Keratinocyte (primary cell): ENCODE measurements around the gene KRT4. TPM values are rescaled to one million over a fixed set of nuclear protein-coding genes. Genes with fewer than 3 reads are reported as not detected.

Experiments used
- DNase-seq: peaks from one replicate; pipeline ENCODE4 v3.0.0-alpha.2; 2011; ENCODE audit warnings: low read depth, missing footprints, low spot score
- FAIRE-seq: peaks from 2 replicates; lab custom pipeline; 2011; peaks lifted over from hg19 to GRCh38; lab: Jason Lieb, UNC
- H2AFZ ChIP-seq: 2 replicates; pipeline ENCODE4 v1.6.0; 2012; ENCODE audit warnings: low read length, control low read depth, inconsistent platforms; ENCODE audit not compliant: control insufficient read depth
- H3K27ac ChIP-seq: 2 replicates; pipeline ENCODE4 v1.5.1; 2011; ENCODE audit warnings: low read length; ENCODE audit not compliant: control insufficient read depth, insufficient read depth
- H3K27me3 ChIP-seq: 3 replicates; pipeline ENCODE4 v1.6.0; 2011; ENCODE audit warnings: low read length; ENCODE audit not compliant: control insufficient read depth, insufficient read depth; ENCODE audit errors: extremely low read depth
- H3K36me3 ChIP-seq, 2 experiments: 2 replicates in 1 of 2; 3 replicates in 1 of 2; pipeline ENCODE4 v1.5.1; 2011; ENCODE audit warnings: low read length in 2 of 2, mild to moderate bottlenecking in 1 of 2; ENCODE audit not compliant: control insufficient read depth in 2 of 2, insufficient read depth in 2 of 2; ENCODE audit errors: extremely low read depth in 1 of 2
- H3K4me1 ChIP-seq: 3 replicates; pipeline ENCODE4 v1.5.1; 2011; ENCODE audit warnings: low read length; ENCODE audit not compliant: control insufficient read depth, insufficient read depth; ENCODE audit errors: extremely low read depth
- H3K4me2 ChIP-seq: 3 replicates; pipeline ENCODE4 v1.6.0; 2011; ENCODE audit warnings: low read depth, low read length; ENCODE audit not compliant: control insufficient read depth, insufficient read depth; ENCODE audit errors: extremely low read depth
- H3K4me3 ChIP-seq, 3 experiments: fragments of 200-600 bp in 1 of 3; sonication (generic) in 1 of 3; 2 replicates in 2 of 3; 3 replicates in 1 of 3; pipeline ENCODE4 v1.5.1; 2011 to 2016; ENCODE audit warnings: low read length in 3 of 3, mild to moderate bottlenecking in 3 of 3, control low read depth in 2 of 3, inconsistent platforms in 1 of 3, low read depth in 1 of 3, mixed read lengths in 1 of 3, mixed run types in 1 of 3, moderate library complexity in 1 of 3; ENCODE audit not compliant: control insufficient read depth in 2 of 3, insufficient read depth in 2 of 3; ENCODE audit errors: extremely low read depth in 1 of 3
- H3K79me2 ChIP-seq: 2 replicates; pipeline ENCODE4 v1.6.0; 2012; ENCODE audit warnings: low read length; ENCODE audit not compliant: control insufficient read depth, insufficient read depth
- H3K9ac ChIP-seq: 3 replicates; pipeline ENCODE4 v1.6.0; 2011; ENCODE audit warnings: low read length; ENCODE audit not compliant: control insufficient read depth, insufficient read depth; ENCODE audit errors: extremely low read depth
- H3K9me1 ChIP-seq: 3 replicates; pipeline ENCODE4 v1.6.0; 2011; ENCODE audit warnings: low read length; ENCODE audit not compliant: control insufficient read depth, insufficient read depth; ENCODE audit errors: extremely low read depth
- H3K9me3 ChIP-seq: 2 replicates; pipeline ENCODE4 v1.5.1; 2012; ENCODE audit warnings: low read depth, low read length; ENCODE audit not compliant: control insufficient read depth
- H4K20me1 ChIP-seq: 3 replicates; pipeline ENCODE4 v1.6.0; 2011; ENCODE audit warnings: low read length; ENCODE audit not compliant: control insufficient read depth, insufficient read depth; ENCODE audit errors: extremely low read depth
- EZH2 ChIP-seq: IDR thresholded peaks from one replicate; pipeline ENCODE4 v1.6.1; 2012; ENCODE audit warnings: inconsistent platforms, mild to moderate bottlenecking, low read length, moderate library complexity
- dilution Hi-C: fragments of 300-500 bp; cut with MboI; formaldehyde crosslinking; loops from one replicate; pipeline ENCODE4 v1.7.0; 2020; ENCODE audit warnings: low sequenced_read_pairs; ENCODE audit not compliant: extremely low pct_ligation_motif_present
- polyA plus RNA-seq, 5 experiments: library from polyadenylated mRNA; depleted of rRNA in 3 of 5; stranded (reverse) in 3 of 5; stranded (forward) in 1 of 5; unstranded in 1 of 5; fragments of >200 nt; gene quantifications; 1 replicate in 1 of 5; 2 replicates in 3 of 5; 3 replicates in 1 of 5; pipeline versions ENCODE4 v1.2.1 to v1.2.3, GENCODE V29; 2011 to 2012; ENCODE audit warnings: missing spikeins in 2 of 5, low read depth in 1 of 5, low replicate concordance in 1 of 5
- TF ChIP-seq, protein P1 (sequence below), 3 experiments: IDR thresholded peaks in 1 of 3; conservative IDR thresholded peaks in 1 of 3; optimal IDR thresholded peaks in 1 of 3; 2 replicates in 2 of 3; 3 replicates in 1 of 3; pipeline versions ENCODE3 to v1.5.1; 2011; ENCODE audit warnings: low read length in 3 of 3, mild to moderate bottlenecking in 3 of 3, moderate library complexity in 2 of 3, control low read depth in 1 of 3, inconsistent platforms in 1 of 3; ENCODE audit not compliant: insufficient read depth in 2 of 3; ENCODE audit errors: extremely low read depth in 1 of 3

The KRT4 gene
- polyA plus RNA-seq, 1 donor (not counting 4 experiments of a cell fraction or from before 2014, with no cell fraction given): 2.0 TPM

DNA sequence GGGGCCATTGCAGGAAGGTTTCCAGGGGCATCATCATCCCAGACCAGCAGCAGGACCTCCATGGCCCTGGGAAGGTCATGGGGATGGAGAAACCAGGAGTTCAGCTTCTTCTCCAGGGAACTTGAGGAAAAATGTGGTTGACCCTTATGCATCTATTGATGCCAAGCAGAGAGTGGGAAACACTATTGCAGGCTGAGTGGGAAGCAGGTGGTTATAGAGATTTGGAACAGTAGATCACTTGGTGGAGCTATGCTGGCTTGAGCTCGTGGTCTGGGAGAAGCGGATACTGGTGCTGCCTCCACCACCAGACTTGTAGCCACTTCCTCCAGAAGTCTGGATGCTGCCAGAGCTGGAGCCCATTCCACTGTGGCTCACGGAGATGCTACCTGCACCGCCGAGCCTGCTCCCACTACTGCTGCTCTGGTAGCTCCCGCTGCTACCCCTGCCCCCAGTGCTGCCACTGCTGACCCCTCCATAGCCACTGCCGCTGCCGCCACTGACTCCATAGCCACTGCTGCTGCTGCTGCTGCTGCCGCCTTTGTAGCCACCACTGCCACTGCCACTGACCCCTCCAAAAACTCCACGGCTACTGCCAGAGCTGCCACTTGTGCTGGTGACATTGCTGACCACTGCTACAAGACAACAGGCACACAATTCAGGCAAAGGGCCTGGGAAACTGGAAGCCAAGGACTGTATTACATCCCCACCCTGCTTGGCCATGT, 45.3 kb downstream of the KRT4 start:
- Histone ChIP-seq H3K79me2 (no peaks in the 10 kb centered on the region), H3K27ac (no peak overlapping the region), H4K20me1 (no peaks in the 10 kb centered on the region), H3K4me2 (no peak overlapping the region), H3K27me3 (peaks cover 48% of the 10 kb centered on the region), H3K9ac (no peak overlapping the region), H3K36me3 (no peaks in the 10 kb centered on the region), H2AFZ (no peak overlapping the region), H3K9me1 (no peaks in the 10 kb centered on the region), H3K4me1 (no peaks in the 10 kb centered on the region), H3K9me3 (no peaks in the 10 kb centered on the region), H3K4me3 (no peak overlapping the region)
- DNase-seq: no peak
- FAIRE-seq: no peak
- TF ChIP-seq, protein P1, sequence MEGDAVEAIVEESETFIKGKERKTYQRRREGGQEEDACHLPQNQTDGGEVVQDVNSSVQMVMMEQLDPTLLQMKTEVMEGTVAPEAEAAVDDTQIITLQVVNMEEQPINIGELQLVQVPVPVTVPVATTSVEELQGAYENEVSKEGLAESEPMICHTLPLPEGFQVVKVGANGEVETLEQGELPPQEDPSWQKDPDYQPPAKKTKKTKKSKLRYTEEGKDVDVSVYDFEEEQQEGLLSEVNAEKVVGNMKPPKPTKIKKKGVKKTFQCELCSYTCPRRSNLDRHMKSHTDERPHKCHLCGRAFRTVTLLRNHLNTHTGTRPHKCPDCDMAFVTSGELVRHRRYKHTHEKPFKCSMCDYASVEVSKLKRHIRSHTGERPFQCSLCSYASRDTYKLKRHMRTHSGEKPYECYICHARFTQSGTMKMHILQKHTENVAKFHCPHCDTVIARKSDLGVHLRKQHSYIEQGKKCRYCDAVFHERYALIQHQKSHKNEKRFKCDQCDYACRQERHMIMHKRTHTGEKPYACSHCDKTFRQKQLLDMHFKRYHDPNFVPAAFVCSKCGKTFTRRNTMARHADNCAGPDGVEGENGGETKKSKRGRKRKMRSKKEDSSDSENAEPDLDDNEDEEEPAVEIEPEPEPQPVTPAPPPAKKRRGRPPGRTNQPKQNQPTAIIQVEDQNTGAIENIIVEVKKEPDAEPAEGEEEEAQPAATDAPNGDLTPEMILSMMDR (optimal IDR thresholded peaks at IDR 0.05 in 1 of 3, IDR thresholded peaks at IDR 0.05 in 1 of 3, conservative IDR thresholded peaks at IDR 0.05 in 1 of 3; ENCODE audit: extremely low read depth in 1 of 3, insufficient read depth in 2 of 3, low read length in 3 of 3): no peak
- no peak for TF ChIP-seq EZH2
- dilution Hi-C loops: no loop called here

DNA sequence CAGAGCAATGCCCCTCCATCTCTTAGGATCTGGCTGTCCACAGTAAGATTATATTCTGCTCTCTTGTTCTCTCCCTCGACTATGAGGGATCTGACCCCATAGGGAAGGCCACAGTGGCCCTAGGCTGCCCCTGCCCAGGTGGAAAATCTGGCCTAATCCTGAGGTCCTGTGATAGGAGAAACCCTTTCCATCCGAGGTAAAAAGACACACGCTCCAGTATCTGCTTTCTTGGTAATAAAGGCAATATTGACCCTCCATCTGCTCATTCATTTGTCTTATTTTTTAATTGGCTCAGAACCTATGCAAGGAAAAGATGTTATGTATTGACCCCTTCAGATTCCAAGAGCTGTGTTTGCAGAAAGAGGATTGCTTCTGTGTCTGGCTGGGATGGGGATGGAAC, 46.5 kb downstream of the KRT4 start:
- Histone ChIP-seq H3K4me1 (no peaks in the 10 kb centered on the region), H3K9ac (no peak overlapping the region), H3K9me1 (no peaks in the 10 kb centered on the region), H3K79me2 (no peaks in the 10 kb centered on the region), H3K36me3 (no peaks in the 10 kb centered on the region), H3K4me3 (no peak overlapping the region), H4K20me1 (no peaks in the 10 kb centered on the region), H2AFZ (no peak overlapping the region), H3K27me3 (peaks cover 40% of the 10 kb centered on the region), H3K9me3 (no peaks in the 10 kb centered on the region), H3K4me2 (no peak overlapping the region), H3K27ac (no peak overlapping the region)
- FAIRE-seq (no peak), DNase-seq (no peak)
- TF ChIP-seq EZH2: no peak
- TF ChIP-seq, protein P1 (optimal IDR thresholded peaks at IDR 0.05 in 1 of 3, IDR thresholded peaks at IDR 0.05 in 1 of 3, conservative IDR thresholded peaks at IDR 0.05 in 1 of 3; ENCODE audit: extremely low read depth in 1 of 3, insufficient read depth in 2 of 3, low read length in 3 of 3): no peak
- dilution Hi-C loops: no loop called here
